ENCODE measurements around the gene NDUFA11.

NDUFA11 gene

GRCh38 chr19:5948752-5949564, 45.4 kb upstream of the NDUFA11 start:
- Histone ChIP-seq H3K9me3 (ENCODE audit: control insufficient read depth, insufficient read depth, low read depth, low read length) (no peaks in the 10 kb centered on the region), H3K36me3 (ENCODE audit: control insufficient read depth in 2 of 2, insufficient read depth in 1 of 2, low read length in 2 of 2) (peaks cover 0 to 33% of the 10 kb centered on the region in 2 experiments; a peak in 2 of 3 replicates), H3K4me3 (ENCODE audit: low read depth, low read length) (no peak overlapping the region), H3K27ac (ENCODE audit: extremely low read depth, low read depth, low read length) (no peak overlapping the region), H3K4me1 (ENCODE audit: control insufficient read depth, insufficient read depth, low read length) (peaks cover 12% of the 10 kb centered on the region)
- TF ChIP-seq ZNF341 (tag by site-specific recombination; IDR thresholded peaks at IDR 0.05; ENCODE audit: low read depth) (peak; percentile 61), ZBTB48 (tag by site-specific recombination; IDR thresholded peaks at IDR 0.05) (no peak)
- ChIA-PET CTCF (interaction anchor here (0.6 to 4.1 kb wide), 6 partner anchors 15 to 145 kb away, joined by 3 to 19 read pairs (median 6); no protein-coding TSS in a partner anchor), POLR2A (no interaction called here)

DNA sequence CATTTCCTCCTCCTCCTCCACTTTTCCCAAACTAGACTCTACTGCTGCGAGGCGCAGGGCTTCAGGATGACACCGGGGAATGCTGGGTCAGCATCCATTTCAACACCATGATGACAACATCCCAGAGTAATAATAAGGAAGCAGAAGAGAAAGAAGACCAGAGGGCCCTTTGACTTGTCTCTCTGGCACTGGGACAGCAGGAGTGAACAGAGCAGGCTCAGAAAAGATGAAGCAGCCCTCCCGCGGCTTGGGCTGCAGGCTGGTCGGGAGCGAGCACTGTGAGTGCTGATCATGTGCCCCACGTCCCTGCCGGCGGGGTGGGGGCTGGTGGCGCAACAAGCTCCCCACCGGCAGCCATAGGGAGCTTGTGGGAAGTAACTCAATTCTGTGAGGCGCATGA, 43.8 kb upstream of the NDUFA11 start:
- peak; percentile 80 for TF ChIP-seq ZIC2 (tag by site-specific recombination; IDR thresholded peaks at IDR 0.05)
- no peak for TF ChIP-seq ZNF324 (tag by site-specific recombination; IDR thresholded peaks at IDR 0.05)
- TF ChIP-seq ZNF843 (tag by site-specific recombination; IDR thresholded peaks at IDR 0.05), result no peak
- TF ChIP-seq ZNF394 (tag by site-specific recombination; IDR thresholded peaks at IDR 0.05; ENCODE audit: borderline replicate concordance), result no peak
- no peak for TF ChIP-seq ZNF302 (tag by site-specific recombination; IDR thresholded peaks at IDR 0.05; ENCODE audit: low read depth)
- 0 out of 2 replicates have a peak, but pooled peaks have one; percentile 9 for TF ChIP-seq ZNF341 (tag by site-specific recombination; IDR thresholded peaks at IDR 0.05; ENCODE audit: low read depth)
- TF ChIP-seq ZNF600 (tag by site-specific recombination; IDR thresholded peaks at IDR 0.05), result peak; percentile 72; the same call in 1 of the 2 replicates
- TF ChIP-seq, protein P1, sequence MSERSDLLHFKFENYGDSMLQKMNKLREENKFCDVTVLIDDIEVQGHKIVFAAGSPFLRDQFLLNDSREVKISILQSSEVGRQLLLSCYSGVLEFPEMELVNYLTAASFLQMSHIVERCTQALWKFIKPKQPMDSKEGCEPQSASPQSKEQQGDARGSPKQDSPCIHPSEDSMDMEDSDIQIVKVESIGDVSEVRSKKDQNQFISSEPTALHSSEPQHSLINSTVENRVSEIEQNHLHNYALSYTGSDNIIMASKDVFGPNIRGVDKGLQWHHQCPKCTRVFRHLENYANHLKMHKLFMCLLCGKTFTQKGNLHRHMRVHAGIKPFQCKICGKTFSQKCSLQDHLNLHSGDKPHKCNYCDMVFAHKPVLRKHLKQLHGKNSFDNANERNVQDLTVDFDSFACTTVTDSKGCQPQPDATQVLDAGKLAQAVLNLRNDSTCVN (tag by site-specific recombination; optimal IDR thresholded peaks at IDR 0.05), result peak; percentile 9
- TF ChIP-seq, protein P2, sequence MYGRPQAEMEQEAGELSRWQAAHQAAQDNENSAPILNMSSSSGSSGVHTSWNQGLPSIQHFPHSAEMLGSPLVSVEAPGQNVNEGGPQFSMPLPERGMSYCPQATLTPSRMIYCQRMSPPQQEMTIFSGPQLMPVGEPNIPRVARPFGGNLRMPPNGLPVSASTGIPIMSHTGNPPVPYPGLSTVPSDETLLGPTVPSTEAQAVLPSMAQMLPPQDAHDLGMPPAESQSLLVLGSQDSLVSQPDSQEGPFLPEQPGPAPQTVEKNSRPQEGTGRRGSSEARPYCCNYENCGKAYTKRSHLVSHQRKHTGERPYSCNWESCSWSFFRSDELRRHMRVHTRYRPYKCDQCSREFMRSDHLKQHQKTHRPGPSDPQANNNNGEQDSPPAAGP (tag by site-specific recombination; IDR thresholded peaks at IDR 0.05), result no peak
- no peak for TF ChIP-seq ZNF274 (IDR thresholded peaks at IDR 0.05; ENCODE audit: low read length)
- no peak for TF ChIP-seq ZNF274 (tag by site-specific recombination; IDR thresholded peaks at IDR 0.05; ENCODE audit: borderline replicate concordance)
- TF ChIP-seq GFI1B (tag by site-specific recombination; IDR thresholded peaks at IDR 0.05), result no peak
- Histone ChIP-seq H3K9me3 (ENCODE audit: control insufficient read depth, insufficient read depth, low read depth, low read length) (no peaks in the 10 kb centered on the region), H3K27ac (ENCODE audit: extremely low read depth, low read depth, low read length) (no peak overlapping the region), H3K36me3 (ENCODE audit: control insufficient read depth in 2 of 2, insufficient read depth in 1 of 2, low read length in 2 of 2) (peaks cover 0 to 32% of the 10 kb centered on the region in 2 experiments; a peak in 2 of 3 replicates), H3K4me3 (ENCODE audit: low read depth, low read length) (no peak overlapping the region), H3K4me1 (ENCODE audit: control insufficient read depth, insufficient read depth, low read length) (peaks cover 7% of the 10 kb centered on the region)
- ChIA-PET POLR2A (interaction anchor here (0.6 kb wide), 1 partner anchor 770 kb away, joined by 3 read pairs; no protein-coding TSS in a partner anchor), CTCF (interaction anchor here (0.9 to 4.1 kb wide), 4 partner anchors 11 to 143 kb away, joined by 4 to 19 read pairs (median 4); no protein-coding TSS in a partner anchor)

DNA sequence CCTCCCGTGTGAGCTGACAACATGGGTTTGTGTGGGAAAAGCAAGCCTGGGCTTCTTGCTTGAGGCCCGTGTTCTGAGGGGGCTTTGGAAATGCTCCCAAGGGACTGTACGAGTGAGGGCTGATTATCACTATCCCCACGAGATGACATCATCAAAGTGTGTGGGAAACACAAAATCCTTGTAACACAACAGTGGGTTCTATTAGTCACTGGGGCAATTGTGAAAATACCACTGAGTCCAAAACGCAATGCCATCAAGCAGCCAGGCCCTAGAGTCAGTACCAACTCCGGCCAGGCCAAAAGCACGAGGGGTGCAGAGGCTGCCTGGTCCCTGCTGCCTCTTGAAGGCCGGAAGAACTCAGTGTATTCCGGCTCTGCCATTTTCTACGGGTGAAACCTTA, 40.0 kb upstream of the NDUFA11 start:
- Histone ChIP-seq H3K9me3 (ENCODE audit: control insufficient read depth, insufficient read depth, low read depth, low read length) (no peaks in the 10 kb centered on the region), H3K4me1 (ENCODE audit: control insufficient read depth, insufficient read depth, low read length) (peaks cover 5% of the 10 kb centered on the region; the same call in 1 of the 2 replicates), H3K27ac (ENCODE audit: extremely low read depth, low read depth, low read length) (no peak overlapping the region), H3K4me3 (ENCODE audit: low read depth, low read length) (no peak overlapping the region), H3K36me3 (ENCODE audit: control insufficient read depth in 2 of 2, insufficient read depth in 1 of 2, low read length in 2 of 2) (peaks cover 0 to 40% of the 10 kb centered on the region in 2 experiments; a peak in 2 of 3 replicates)
- ChIA-PET CTCF (no interaction called here), POLR2A (interaction anchor here (0.6 kb wide), 1 partner anchor 170 kb away, joined by 4 read pairs; no protein-coding TSS in a partner anchor)
- peak; percentile 93 for TF ChIP-seq ATF2 (tag by site-specific recombination; IDR thresholded peaks at IDR 0.05; ENCODE audit: low read depth)
- 0 out of 2 replicates have a peak, but pooled peaks have one; percentile 63 for TF ChIP-seq ZNF660 (tag by site-specific recombination; IDR thresholded peaks at IDR 0.05)
- TF ChIP-seq ZNF2 (tag by site-specific recombination; IDR thresholded peaks at IDR 0.05), result no peak
- peak; percentile 63 for TF ChIP-seq PRDM10 (tag by site-specific recombination; IDR thresholded peaks at IDR 0.05)
- no peak for TF ChIP-seq HOXA7 (CRISPR knock-in tag; IDR thresholded peaks at IDR 0.05; ENCODE audit: borderline replicate concordance)
- TF ChIP-seq ZNF76 (tag by site-specific recombination; IDR thresholded peaks at IDR 0.05; ENCODE audit: borderline replicate concordance, low read depth), result peak; percentile 21; the same call in 1 of the 2 replicates
- peak; percentile 54 for TF ChIP-seq ZBTB21 (tag by site-specific recombination; IDR thresholded peaks at IDR 0.05)
- no peak for TF ChIP-seq SALL2 (tag by site-specific recombination; IDR thresholded peaks at IDR 0.05; ENCODE audit: borderline replicate concordance)
- TF ChIP-seq ZNF623 (tag by site-specific recombination; IDR thresholded peaks at IDR 0.05), result peak; percentile 7; the same call in 1 of the 2 replicates
